HFFc6 (cell line): ENCODE results near the gene IL2RA. TPM values are rescaled to one million over a fixed set of nuclear protein-coding genes. Genes with fewer than 3 reads are reported as not detected.

Experiments
- DNase-seq: peaks from one replicate; pipeline ENCODE4 v3.0.0-alpha.2; 2018
- H3K27ac Mint-ChIP-seq: 2 replicates; pipeline ENCODE4 v1.8.0; 2020; ENCODE audit warnings: mild to moderate bottlenecking, mixed read lengths
- H3K27me3 Mint-ChIP-seq: 2 replicates; pipeline ENCODE4 v1.8.0; 2021; ENCODE audit warnings: mild to moderate bottlenecking, moderate library complexity, mixed read lengths; ENCODE audit not compliant: insufficient read depth
- H3K36me3 Mint-ChIP-seq: 2 replicates; pipeline ENCODE4 v1.8.0; 2021; ENCODE audit warnings: low read depth, mixed read lengths
- H3K4me1 Mint-ChIP-seq: 2 replicates; pipeline ENCODE4 v1.8.0; 2020; ENCODE audit warnings: low read depth, mixed read lengths
- H3K4me3 Mint-ChIP-seq: 2 replicates; pipeline ENCODE4 v1.8.0; 2020; ENCODE audit warnings: mild to moderate bottlenecking, moderate library complexity, mixed read lengths
- H3K9me3 Mint-ChIP-seq: 2 replicates; pipeline ENCODE4 v1.8.0; 2020; ENCODE audit warnings: mild to moderate bottlenecking, mixed read lengths
- CTCF ChIP-seq: fragments of 200-600 bp; sonication (generic); IDR thresholded peaks from 2 replicates; pipeline ENCODE4 v1.5.0; 2021; ENCODE audit warnings: antibody characterized with exemption, mild to moderate bottlenecking
- total RNA-seq, 6 experiments: library from RNA; stranded (reverse); fragmentation: NEBNext Ultra II Directional; extraction: Animal tissue kit (Norgen Biotek cat#: 25700); gene quantifications; 2 replicates in 1 of 6; 3 replicates in 5 of 6; pipeline ENCODE4 v1.2.3, GENCODE V29; 2021

The IL2RA gene
- total RNA-seq, 6 experiments from 2014 or later: not detected

GRCh38 chr10:6048281-6049030 lies 13.7 kb downstream of the IL2RA start:
- Mint-ChIP-seq H3K4me1 (peaks cover 10% of the 10 kb centered on the region), H3K36me3 (no peaks in the 10 kb centered on the region), H3K27ac (no peak overlapping the region), H3K27me3 (peaks cover 23% of the 10 kb centered on the region), H3K9me3 (no peaks in the 10 kb centered on the region), H3K4me3 (no peak overlapping the region)
- TF ChIP-seq CTCF: no peak
- DNase-seq: no peak

- Mint-ChIP-seq H3K27me3 (peaks cover 28% of the 10 kb centered on the region), H3K27ac (no peak overlapping the region), H3K4me3 (no peak overlapping the region), H3K36me3 (no peaks in the 10 kb centered on the region), H3K4me1 (peaks cover 10% of the 10 kb centered on the region), H3K9me3 (no peaks in the 10 kb centered on the region)
- DNase-seq: no peak
- no peak for TF ChIP-seq CTCF
Observed at GRCh38 chr10:6047847-6048246, 14.3 kb downstream of the IL2RA start.

- no peak for DNase-seq
- no peaks in the 10 kb centered on the region for H3K9me3 Mint-ChIP-seq
- no peak for TF ChIP-seq CTCF
- no peak overlapping the region for H3K27ac Mint-ChIP-seq
- H3K36me3 Mint-ChIP-seq: no peaks in the 10 kb centered on the region
- peaks cover 28% of the 10 kb centered on the region for H3K27me3 Mint-ChIP-seq
- no peak overlapping the region for H3K4me3 Mint-ChIP-seq
- H3K4me1 Mint-ChIP-seq: peaks cover 10% of the 10 kb centered on the region
Observed at GRCh38 chr10:6046773-6047611, 15.2 kb downstream of the IL2RA start.

GRCh38 chr10:6045878-6046772 lies 16.0 kb downstream of the IL2RA start:
- Mint-ChIP-seq H3K36me3 (no peaks in the 10 kb centered on the region), H3K27me3 (peaks cover 28% of the 10 kb centered on the region), H3K9me3 (no peaks in the 10 kb centered on the region), H3K27ac (no peak overlapping the region), H3K4me1 (peaks cover 8% of the 10 kb centered on the region), H3K4me3 (no peak overlapping the region)
- no peak for DNase-seq
- TF ChIP-seq CTCF: no peak

- H3K36me3 Mint-ChIP-seq: no peaks in the 10 kb centered on the region
- H3K27ac Mint-ChIP-seq: no peak overlapping the region
- no peaks in the 10 kb centered on the region for H3K9me3 Mint-ChIP-seq
- no peak overlapping the region for H3K4me3 Mint-ChIP-seq
- H3K27me3 Mint-ChIP-seq: peaks cover 28% of the 10 kb centered on the region
- TF ChIP-seq CTCF: no peak
- no peak for DNase-seq
- peaks cover under 1% of the 10 kb centered on the region for H3K4me1 Mint-ChIP-seq
Observed at GRCh38 chr10:6045314-6045848, 16.8 kb downstream of the IL2RA start.
